ENCODE results near the gene CARD9.
"Not testable (repeated sequence)": the region's sequence is repeated elsewhere in the genome, so short reads cannot be mapped to it uniquely, and the experiment has no call there.

The CARD9 gene

DNA sequence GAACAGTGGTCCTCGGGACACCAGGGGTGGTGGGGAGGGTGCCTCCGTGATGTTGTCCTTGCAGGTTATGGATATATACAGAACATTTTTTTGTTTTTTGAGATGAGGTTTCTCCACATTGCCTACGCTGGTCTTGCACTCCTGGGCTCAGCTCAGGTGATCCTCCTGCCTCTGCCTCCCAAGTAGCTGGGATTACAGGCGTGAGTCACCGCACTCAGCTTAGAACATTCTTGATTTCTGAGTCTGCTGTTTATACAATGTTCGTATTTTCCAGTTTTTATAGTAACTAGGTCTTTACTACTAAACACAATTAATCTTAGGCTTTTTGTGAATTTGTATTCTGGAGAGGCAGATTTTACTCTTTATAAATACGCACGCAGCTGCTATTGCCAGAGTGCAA, 43.0 kb upstream of the CARD9 start:
- DNase-seq (ENCODE audit: low read depth) = no peak
- no peak overlapping the region for H3K4me3 ChIP-seq (ENCODE audit: low read depth, low read length)
- TF ChIP-seq, protein P1, sequence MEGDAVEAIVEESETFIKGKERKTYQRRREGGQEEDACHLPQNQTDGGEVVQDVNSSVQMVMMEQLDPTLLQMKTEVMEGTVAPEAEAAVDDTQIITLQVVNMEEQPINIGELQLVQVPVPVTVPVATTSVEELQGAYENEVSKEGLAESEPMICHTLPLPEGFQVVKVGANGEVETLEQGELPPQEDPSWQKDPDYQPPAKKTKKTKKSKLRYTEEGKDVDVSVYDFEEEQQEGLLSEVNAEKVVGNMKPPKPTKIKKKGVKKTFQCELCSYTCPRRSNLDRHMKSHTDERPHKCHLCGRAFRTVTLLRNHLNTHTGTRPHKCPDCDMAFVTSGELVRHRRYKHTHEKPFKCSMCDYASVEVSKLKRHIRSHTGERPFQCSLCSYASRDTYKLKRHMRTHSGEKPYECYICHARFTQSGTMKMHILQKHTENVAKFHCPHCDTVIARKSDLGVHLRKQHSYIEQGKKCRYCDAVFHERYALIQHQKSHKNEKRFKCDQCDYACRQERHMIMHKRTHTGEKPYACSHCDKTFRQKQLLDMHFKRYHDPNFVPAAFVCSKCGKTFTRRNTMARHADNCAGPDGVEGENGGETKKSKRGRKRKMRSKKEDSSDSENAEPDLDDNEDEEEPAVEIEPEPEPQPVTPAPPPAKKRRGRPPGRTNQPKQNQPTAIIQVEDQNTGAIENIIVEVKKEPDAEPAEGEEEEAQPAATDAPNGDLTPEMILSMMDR (IDR thresholded peaks at IDR 0.05; ENCODE audit: control insufficient read depth, extremely low read depth, insufficient read depth) = no peak

DNA sequence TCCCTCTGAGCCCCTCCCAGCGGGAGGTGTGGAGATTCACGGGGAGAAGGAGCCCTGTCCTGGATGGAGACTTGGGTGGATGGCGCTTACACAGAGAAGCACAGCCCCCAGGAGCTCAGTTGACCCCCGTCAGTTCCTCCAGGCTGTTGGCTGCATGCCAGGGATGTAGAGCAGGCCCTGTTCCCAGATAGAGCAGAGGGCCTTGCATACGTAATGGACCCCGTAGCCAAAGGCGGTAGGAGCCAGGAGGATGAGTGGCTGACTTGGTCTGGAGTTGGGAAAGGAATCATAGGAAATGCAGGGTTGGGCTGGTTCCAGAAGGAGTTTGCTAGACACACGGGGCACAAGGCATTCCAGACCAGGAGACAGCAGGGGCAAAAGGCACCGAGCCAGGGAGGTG, 39.5 kb upstream of the CARD9 start:
- no peak overlapping the region for H3K4me3 ChIP-seq (ENCODE audit: low read depth, low read length)
- TF ChIP-seq, protein P1 (IDR thresholded peaks at IDR 0.05; ENCODE audit: control insufficient read depth, extremely low read depth, insufficient read depth) = no peak
- no peak for DNase-seq (ENCODE audit: low read depth)

DNA sequence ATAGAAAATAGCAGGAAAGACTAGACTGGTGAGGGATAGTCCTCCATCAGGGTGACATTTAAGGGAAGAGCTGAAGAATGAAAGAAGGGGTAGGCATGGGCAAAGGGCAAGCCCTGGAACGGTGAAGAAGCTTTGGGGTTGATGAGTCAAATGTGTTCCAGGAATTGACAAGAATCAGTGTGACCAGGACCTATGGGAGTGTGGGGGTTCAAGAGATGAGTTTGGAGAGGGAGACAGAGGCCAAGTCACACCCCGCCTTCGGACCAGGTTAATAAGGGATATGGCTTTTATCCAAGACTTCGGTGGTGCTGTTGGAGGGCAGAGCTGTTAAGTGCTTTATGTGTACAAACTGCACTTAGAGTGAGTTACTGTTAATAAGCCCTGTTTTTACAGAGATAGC, 37.9 kb upstream of the CARD9 start:
- no peak for DNase-seq (ENCODE audit: low read depth)
- TF ChIP-seq, protein P1 (IDR thresholded peaks at IDR 0.05; ENCODE audit: control insufficient read depth, extremely low read depth, insufficient read depth) = no peak
- peak overlapping the region; percentile 97 for H3K4me3 ChIP-seq (ENCODE audit: low read depth, low read length)

DNA sequence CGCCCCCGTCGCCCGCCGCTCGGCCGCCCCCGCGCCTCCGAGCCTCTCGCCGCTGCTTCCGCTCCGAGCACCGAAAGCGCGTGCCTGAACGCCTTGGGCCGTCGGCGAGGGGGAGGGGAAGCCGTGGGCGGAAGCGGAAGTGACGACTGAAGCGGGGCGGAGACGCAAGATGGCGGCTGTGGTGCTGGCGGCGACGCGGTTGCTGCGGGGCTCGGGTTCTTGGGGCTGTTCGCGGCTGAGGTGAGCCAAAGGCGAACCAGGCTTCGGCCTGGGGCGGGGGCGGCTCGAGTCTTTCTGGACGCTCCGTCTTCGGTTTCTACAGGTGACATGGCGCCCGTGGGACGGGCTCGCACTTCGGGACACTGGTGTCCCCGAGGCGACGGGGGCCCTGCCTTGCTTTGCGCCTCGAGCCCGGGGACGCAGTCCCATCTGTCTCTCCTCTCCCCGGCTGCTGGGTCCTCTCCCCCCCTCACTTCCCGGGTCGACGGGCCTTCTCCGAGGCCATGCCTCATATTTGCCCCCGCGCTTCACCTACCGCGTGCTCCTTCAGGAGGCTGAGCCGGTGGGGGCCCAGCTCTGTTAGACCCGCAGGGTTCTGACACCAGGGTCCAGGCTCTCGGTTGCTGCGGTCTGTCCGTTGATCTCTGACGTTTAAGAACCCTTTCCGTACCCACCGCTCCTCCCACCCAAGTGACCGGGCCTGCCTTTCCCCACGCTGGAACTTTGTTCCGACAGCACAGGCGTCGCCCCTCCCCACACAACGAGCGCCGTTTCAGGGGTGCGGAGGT, 37.2 kb upstream of the CARD9 start, which contains the start of the genes ENTR1 and PMPCA:
ENTR1 (minus strand) TSS at position 115 of the 788 bp plus-strand sequence. CDS start 217 bp downstream, outside the sequence.
PMPCA (plus strand) TSS at position 159 of the 788 bp plus-strand sequence; CDS start at position 170, 11 bp downstream.
- H3K4me3 ChIP-seq (ENCODE audit: low read depth, low read length) = peak within 1 kb of the TSS; percentile 97
- peak; percentile 52 for DNase-seq (ENCODE audit: low read depth)
- TF ChIP-seq, protein P1 (IDR thresholded peaks at IDR 0.05; ENCODE audit: control insufficient read depth, extremely low read depth, insufficient read depth) = no peak

DNA sequence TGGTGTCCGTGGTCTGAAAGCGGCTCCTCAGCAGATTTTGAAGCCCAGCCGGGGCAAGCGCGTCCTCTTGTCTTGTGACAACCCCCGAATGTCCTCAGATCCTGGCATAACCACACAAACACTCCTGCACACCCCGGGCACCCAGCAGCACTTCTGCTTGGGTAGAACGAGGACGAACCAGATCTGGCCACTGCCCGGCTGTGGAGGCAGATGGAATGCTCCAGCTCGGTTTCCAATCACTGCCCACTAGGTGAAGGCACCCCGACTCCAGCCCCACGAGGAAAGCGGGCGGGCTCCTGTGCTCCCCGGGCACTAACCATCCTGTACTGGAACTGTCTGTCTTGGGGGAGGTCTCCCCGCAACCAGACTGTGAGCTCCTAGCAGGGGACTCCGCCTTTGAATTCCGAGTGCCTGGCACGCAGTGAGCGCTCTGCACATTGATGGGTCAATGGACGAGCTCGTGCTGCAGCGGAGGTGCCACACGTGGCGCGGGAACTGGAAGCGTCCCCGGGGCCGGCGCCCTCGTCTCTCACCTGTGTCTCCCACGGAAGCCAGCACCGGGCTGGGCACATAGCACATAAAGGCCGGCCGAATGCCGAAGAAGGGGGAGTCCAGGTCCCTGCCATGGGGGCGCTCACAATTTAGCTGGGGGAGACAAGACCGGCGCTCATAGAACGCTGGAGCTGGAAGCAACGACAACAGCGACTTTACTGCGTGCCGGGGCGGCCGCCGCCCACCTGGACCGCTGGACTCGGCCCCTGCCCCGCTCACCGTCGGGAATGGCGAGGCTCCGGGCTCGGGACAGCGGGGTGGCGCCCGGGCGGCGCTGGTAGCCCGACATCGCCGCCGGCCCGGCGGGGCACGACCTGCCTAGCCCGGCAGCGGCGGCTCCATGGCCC, 36.3 kb upstream of the CARD9 start:
- DNase-seq (ENCODE audit: low read depth) = no peak
- TF ChIP-seq, protein P1 (IDR thresholded peaks at IDR 0.05; ENCODE audit: control insufficient read depth, extremely low read depth, insufficient read depth) = no peak
- peak overlapping the region; percentile 97 for H3K4me3 ChIP-seq (ENCODE audit: low read depth, low read length)

DNA sequence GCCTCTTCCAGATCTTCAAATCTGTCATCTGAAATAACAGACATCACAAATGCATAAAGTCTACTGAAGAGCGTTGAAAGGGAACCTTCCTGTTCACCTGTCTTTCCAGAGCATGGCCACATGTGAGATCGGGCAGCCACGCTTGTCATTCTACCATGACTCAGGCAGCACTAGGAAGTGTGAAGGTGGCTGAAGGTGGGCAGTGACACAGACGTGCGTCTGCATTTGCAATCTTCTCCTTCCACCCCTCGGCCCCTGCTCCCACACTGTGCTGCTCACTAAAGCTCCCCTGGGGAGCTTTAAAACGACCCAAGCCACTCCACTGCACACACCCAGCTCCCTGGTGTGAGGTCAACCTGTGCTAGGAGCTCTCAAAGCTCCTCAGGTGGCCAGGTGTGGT, 34.4 kb upstream of the CARD9 start:
- TF ChIP-seq, protein P1 (IDR thresholded peaks at IDR 0.05; ENCODE audit: control insufficient read depth, extremely low read depth, insufficient read depth) = no peak
- no peak for DNase-seq (ENCODE audit: low read depth)
- H3K4me3 ChIP-seq (ENCODE audit: low read depth, low read length) = no peak overlapping the region

DNA sequence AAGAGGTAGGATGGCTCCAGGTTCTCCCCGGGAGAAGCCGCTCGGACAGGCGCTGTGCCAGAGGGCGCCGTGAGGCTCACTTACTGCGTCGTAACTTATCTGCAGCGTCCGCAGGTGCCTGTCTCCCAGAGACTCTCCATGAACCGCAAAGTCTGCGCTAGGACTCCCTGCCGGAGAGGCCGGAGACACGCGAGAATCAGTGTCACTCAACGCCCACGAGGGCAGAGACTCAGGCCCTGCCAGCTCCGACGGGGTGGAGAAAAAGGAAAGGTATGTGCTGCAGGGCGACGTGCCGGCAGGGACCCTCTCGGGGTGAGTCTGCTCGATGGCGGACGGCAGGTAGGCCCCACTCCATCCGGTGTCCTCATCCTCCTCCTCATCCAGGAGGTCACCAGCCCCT, 33.6 kb upstream of the CARD9 start:
- H3K4me3 ChIP-seq (ENCODE audit: low read depth, low read length); DNase-seq (ENCODE audit: low read depth): not testable (repeated sequence)

DNA sequence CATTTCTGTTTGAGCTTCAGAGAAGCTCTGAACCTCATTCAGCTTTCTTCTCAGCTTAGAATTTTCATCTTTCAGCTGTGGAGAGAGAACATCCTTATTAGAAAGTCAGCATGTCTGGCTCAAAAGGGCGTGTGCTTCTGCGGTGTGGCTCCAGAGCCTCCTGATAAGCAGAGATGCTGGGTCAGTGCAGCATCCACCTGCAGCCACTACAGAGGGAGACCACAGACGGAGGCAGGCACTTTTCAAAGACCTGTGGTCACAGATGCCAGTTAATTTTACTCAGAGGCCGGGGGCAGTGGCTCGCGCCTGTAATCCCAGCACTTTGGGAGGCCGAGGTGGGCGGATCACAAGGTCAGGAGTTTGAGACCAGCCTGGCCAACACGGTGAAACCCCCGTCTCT, 32.4 kb upstream of the CARD9 start:
- not testable (repeated sequence) for H3K4me3 ChIP-seq (ENCODE audit: low read depth, low read length); DNase-seq (ENCODE audit: low read depth)
